Epidermal melanocyte (primary cell): Measurements from ENCODE around the gene ASCL1.

Source experiments
- DNase-seq: peaks from one replicate; pipeline ENCODE4 v3.0.0; 2011; ENCODE audit warnings: low spot score; ENCODE audit not compliant: insufficient read length

The ASCL1 gene

DNA sequence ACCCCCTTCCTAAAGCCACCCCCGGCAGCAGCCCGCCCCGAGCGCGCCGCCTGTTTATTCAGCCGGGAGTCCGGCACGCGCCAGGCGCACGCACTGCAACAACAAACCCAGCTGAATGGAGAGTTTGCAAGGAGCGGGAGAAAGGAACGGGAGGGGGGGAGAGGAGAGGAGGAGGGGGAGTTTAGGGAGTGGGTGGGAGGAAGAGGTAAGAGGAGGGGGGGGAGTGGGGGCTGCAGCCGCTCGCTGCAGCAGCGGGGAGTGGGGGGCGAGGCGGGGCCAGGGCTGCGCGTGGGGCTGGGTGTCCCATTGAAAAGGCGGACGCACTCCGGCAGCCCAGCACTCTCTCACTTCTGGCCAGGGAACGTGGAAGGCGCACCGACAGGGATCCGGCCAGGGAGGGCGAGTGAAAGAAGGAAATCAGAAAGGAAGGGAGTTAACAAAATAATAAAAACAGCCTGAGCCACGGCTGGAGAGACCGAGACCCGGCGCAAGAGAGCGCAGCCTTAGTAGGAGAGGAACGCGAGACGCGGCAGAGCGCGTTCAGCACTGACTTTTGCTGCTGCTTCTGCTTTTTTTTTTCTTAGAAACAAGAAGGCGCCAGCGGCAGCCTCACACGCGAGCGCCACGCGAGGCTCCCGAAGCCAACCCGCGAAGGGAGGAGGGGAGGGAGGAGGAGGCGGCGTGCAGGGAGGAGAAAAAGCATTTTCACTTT, at the start of gene ASCL1:
TSS of gene ASCL1 (plus strand) at position 336 of the 712 bp plus-strand sequence. CDS start 571 bp downstream, outside the sequence.
- no peak for DNase-seq

DNA sequence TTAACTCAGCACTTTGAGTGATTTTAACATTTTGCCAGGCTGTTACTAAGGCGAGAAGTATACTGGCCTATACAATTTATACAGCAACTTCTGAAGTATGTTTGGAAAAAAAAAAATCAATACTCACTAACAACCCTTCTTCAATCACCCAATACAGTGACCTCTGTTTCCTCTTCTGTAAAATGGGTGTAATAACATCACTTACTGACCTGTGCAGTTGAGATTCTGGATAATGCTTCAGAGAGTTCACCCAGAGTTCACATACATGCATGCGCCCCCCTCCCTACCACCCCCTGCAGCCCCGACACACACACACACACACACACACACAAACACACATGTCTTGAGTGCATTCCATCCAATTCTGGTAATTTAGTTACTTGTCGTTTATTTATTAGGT, 49.6 kb upstream of the ASCL1 start:
- no peak for DNase-seq

DNA sequence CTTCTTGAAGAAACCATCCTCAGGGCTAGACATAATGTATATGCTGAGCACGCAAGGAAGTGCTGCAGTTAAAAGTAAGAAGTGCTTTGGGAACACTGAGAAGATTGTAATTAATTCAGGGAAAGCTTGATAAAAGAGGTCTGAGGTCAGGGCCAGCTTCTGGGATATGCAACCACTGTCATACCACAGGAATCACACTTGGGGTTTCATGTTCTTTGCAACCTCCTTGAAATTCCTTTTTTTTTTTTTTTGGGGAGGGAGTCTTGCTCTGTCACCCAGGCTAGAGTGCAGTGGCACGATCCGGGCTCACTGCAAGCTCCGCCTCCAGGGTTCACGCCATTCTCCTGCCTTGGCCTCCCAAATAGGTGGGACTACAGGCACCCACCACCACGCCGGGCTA, 47.3 kb upstream of the ASCL1 start:
- no peak for DNase-seq

DNA sequence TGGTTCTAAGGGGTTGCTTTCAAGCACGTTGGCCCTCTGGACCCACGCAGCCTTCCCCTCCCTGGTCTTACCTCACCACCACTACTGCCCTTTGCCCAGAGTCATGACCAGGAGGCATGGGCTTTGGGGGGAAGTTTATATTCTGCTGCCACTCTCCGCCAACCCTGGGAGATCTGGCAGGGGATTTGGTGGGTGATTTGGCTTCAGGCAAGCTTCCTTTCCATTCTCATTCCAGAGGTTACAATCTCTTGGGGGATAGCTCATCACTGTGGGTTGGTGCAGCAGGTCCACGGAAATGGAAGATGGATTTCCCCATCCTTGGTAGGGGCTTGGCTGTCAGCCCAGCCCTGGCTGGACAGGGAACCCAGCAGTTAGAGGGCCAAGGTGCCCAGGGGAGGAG, 46.7 kb upstream of the ASCL1 start:
- DNase-seq, result no peak

DNA sequence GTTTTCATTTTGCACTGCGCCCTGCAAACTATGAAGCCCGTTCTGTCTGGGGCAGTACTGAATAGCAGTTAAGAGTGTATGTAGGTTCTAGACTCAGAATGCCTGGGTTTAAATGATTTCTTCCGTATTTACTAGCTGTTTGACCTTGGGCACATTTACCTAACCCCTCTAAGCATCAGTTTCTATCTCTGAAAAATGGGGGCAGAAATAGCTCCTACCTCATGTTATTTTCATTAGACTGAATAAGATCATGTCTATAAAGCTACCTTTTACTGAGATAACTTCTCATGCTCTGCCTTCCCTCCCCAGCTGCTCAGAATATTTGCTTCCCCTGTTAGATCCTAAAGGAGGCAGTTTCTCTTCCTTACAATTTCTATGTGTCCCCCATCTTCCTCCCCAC, 46.2 kb upstream of the ASCL1 start:
- DNase-seq, result no peak

DNA sequence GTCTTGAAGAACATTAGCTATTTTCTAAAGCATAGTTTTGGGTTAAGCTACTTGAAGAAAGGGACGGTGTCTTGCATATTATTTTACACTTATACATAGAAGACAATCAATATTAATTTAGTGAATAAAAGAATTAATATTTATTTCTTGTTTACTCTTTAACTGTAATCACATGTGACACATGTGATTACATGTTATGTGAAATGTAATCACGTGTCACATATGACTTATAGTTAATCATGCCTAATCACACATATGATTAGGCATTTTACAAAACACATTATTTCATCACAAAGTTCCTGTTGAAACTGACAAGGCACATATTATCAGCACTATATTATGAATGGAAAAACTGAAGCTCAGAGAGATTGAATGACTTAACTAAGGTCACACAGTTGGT, 45.2 kb upstream of the ASCL1 start:
- no peak for DNase-seq

DNA sequence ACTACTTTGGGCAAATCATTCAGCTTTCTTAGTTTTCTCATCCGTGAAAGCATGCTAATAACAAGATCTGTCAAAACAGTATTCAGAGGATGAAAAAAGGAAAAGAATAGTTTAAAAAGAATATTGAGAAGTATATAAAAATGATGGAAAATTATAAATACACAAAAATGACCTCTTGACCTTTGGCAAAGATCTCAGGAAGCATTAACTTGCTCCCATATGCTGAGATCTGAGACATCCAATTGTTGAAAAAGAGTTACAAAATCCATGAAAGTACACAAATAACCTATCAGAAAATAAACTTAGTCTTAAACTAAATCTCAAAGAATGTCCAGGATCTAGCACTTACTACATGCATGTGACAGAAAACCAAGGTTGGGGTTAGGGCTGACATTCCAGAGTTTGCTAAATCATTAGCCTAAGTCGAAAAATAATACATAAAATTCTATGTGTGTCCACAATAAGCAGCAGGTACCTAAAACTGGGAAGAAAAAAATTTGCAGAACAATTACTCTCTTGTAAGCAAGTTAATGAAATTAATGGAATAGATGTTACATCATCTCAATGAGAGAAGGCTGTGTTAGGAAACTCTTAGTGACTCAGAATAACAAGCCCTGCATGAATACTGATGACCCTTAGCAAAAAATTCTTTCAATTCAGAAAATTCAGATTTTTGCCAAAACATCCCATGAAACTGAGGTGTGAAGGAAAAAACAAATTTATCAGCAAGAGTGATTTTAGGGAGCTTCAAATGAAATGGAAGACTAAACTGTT, 43.8 kb upstream of the ASCL1 start:
- no peak for DNase-seq

DNA sequence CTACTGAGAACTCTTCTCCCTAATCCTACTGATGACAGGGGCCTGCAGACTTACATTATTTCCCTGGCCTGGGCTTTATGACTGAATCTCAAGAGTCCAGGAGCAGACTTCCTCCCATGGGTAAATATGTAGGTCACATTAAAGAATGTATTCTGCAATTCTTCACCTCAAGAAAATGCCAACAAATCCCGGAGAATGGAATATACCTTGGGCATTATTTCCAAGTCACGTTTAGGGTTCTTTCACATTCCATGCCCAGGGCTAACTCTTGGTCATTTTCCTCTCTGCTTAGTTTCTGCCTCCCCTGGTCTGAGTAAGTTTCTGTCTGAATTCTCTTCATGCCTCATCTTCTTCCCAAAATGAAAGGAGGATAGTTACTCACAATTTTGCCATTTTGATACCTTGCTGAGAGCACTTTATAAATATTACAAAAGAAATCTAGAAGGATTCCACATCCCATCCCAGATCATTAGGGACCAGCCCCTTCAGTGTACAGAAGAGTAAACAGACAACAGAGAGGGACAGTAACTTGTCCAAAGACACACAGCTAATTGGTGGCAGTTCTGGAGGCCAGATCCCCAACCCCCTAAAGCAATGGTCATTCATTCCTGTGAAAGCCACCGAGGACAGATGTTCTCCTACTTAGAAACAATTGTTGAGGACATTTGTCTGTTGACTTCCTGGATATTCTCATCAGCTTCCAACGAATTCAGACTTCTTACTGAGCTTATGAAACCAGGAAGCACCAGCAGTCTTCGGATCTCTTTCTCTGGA, 41.0 kb upstream of the ASCL1 start:
- no peak for DNase-seq

DNA sequence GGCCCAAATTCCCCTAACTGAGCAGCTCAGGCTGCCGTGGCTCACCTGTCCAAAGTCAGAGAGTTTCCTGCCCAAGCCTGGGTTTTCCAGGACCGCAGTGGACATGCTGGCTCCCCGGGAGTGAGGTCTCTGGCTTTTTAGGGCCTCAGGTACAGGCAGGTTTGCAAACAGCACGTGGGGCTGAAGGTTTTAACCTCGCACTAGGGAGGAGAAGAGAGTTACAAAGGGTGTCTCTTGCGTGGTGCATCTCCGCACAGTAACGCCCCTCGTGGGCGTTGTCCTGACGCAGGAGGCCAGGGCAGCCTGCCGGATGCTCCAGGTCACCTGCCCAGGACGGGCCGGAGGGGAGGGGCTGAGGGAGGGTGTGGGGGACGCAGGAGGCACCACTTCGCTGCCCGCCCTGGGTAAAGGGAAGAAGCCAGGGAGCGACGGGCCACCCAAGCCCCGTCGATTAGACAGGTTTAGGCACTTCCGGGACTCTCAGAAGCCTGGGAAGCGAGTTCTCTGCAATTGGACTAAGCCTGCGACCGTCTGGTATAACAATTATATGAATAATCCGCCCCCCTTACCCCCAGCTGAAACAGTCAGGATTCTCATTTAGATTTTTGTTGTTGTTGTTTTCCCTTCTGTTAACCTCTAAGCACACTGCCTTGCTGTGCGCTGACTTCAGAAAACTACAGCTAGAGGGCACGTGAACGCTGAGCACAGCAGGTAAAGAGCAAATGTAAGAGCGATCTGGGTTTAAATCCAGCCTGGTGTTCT, 40.3 kb upstream of the ASCL1 start, which contains the start of gene PAH:
TSS of gene PAH (minus strand) at position 219 of the 762 bp plus-strand sequence. CDS start at position 105, 114 bp downstream.
- no peak for DNase-seq

DNA sequence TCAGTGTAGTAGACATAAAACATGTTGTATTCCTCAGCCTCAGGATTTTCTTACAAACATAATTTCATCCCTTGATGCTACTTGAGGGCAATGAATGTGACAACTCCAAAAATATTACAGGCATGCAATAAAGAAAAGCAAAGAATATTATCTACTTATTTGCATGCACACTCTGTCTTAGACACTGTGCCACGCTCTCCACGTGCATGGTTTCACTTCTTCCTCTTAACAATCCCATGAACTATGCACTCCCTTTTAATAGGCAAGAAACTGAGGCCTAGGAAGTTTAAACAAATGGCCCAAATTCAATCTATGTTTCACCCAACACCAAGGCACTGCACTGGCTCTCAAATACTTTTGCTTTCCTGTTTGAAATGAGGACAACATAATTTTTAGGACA, 38.6 kb upstream of the ASCL1 start:
- no peak for DNase-seq

DNA sequence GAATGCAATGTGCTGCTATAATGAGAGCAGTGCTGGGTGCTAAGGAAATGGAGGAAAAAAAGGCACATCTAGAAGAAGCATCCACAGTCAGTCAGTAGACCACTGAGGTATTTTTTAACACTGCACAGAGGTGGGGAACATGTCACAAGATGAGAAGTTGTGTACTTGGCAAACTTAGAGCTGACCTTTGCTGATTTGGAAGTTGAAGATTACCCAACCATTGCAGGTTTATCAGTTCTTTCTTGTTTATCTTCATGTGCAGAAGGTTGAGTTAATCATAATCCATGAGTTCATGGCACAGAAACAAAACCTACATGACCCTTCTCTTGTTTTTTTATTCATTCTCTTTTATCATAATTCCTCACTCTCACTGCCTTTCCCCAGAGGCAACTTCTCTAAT, 37.2 kb upstream of the ASCL1 start:
- DNase-seq, result no peak

DNA sequence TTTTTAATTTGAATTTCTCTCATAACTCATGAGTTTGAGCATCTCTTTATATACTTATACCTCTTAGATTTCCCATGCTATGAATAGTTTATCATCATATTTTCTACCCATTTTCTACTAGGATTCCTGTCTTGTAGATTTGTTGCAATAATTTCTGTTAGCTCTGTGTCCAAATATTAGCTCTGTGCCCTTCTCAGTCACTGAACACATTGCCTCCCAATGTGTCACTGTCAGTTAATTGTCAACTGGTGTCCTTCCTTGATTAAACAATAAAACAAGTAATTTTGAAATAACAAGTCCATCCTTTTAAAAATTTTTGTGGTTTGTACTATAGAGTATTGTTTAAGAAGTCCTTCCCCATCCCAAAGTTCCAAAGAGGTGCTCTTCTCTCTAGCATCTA, 36.2 kb upstream of the ASCL1 start:
- DNase-seq, result no peak

DNA sequence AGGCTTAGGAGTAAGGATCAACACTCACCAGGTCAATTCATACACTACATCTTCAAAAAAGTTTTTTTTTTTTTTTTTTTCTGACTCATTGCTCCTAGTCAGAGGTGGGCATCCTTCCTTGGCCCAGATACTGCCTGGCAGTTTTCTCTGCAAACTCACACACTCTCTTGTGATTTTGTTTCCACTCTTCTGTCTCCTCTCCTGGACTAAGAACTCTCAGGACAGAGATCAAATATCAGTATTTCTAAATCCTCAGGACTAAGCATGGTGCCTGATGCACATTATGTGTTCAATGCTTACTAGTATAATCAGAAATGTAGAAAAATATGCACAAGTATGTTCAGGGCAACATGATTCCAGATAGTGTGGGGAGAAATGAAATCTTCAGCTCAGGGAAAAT, 30.3 kb upstream of the ASCL1 start:
- no peak for DNase-seq

DNA sequence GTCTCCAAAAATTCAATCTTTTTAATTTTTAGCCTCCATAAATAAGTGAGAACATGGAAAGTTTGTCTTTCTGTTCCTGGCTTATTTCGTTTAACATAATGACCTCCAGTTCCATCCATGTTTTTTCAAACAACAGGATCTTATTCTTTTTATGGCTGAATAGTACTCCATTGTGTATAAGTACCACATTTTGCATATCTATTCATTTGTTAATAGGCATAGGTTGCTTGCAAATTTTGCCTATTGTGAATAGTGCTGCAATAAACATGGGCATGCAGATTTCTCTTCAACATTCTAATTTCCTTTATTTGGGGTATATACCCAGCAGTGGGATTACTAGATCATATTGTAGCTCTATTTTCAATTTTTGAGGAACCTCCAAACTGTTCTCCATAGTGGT, 24.3 kb upstream of the ASCL1 start:
- no peak for DNase-seq

DNA sequence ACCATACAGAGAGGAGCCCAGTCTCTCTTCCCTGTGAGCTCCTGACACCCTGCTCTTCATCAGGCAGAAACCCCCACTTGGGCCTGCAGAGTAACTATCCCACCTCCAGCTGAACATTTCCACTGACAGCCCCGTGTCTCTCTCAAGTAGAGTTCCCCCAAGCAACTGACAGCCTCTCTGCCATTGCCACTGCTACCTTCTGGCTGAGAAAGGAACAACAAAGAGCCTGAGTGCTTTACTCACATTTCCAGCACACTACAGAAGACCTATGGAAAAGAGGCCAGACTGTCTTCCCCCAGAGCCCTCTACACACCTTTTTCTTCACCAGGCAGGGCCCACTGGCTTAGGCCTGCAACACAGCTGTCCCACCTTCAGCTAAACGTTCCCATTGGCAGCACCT, 18.4 kb upstream of the ASCL1 start:
- no peak for DNase-seq

DNA sequence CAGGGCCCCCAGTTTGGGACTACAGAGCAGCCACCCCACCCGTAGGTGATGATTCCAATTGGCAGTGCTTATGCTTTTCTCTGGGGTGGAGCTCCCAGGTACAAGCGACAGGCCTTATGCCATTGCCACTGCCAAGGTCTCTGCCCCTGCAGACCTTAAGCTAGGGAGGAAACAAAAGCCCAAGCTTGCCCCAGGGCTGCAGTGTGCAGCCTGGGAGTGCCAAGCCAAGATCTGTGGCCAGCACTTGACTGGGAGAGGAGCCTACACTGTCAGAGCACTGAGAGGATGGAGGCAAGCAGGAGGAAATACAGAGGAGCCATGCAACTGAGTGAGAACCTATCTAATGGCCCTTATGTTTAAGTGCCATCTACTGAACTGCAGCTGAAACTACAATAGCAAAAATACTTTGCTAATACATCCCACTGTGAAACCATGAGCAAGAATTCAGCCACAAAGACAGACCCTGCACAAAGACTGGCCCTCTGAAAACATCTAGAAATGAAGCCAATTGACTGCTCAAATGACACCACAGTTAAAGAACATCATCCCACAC, 17.7 kb upstream of the ASCL1 start:
- DNase-seq, result no peak

DNA sequence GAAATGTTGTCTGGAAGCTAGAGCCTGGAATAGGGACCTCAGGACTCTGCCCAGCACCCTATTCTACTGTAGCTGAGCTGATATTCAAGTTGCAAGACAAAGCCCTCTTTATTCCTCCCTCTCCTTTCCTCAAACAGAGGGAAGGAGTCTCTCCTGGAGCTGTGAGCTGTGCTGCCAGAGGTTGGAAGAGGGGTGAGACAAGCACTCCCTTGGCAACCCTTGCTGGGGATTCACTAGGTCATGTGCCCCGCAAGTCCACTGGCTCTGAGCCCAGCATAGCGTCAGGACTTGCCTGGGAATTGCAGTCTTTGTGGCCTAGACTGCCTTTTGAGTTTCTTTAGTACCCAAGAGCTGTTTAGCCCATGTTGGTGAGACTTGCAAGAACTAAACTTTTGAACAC, 11.4 kb upstream of the ASCL1 start:
- DNase-seq, result no peak

DNA sequence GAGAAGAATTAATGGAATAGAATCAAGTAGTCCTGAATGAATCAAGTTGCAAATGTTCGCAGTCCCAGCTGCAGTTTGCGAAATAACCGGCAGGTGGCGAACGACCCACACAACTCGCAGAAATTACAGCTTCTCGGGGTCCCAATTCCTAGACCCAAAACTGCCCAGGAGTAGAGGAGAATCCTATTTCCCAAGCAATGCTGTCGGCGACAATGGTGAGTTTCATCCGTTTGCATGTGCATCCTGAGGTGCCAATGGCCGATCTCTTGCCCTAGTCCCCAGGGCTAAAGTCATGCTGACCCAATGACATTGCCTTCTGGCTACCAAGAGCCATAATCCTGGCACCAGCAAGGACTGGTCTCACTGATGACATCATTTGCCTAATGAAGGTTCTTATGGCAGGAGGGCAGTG, 8.5 kb upstream of the ASCL1 start:
- DNase-seq, result no peak

DNA sequence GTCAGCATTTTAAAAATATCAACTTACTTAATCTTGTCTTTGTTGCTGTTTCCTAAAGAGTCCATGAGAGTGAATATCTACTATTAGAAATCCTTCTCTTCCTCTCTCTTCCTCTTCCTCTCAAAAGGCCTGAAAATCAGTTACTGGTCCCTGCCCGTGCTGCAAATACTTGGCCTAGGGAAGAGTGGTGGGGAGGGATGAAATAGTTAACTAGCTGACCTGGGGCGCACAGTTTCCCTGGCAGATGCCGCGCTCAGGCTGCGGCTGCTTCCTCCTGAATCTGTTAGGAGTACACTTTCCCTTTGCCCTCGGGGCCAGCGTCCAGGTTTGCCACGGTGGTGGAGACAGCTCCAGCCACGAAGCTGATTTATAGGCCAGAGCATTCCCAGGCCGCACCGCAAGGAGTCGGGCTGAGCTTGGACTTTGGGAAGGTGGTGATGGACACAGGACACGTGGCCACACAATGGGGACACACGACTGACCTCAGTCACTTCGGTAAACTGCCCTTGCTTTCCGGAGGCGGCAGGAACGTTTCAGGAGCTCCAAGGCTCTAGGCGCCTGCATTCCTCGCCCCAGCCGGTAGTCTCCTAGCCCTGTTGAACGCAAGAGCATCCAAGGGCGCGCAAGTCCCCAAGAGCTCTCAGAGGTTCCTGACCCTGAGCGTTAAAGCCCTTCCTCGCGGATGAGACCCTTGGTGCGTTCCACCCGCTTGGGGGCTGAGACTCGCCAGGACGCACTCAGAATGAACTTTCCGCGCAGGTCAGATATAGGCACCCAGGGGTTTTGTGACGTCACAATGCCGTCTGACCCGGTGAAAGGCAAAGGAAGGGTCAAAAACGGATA, 7.1 kb upstream of the ASCL1 start:
- DNase-seq, result no peak

DNA sequence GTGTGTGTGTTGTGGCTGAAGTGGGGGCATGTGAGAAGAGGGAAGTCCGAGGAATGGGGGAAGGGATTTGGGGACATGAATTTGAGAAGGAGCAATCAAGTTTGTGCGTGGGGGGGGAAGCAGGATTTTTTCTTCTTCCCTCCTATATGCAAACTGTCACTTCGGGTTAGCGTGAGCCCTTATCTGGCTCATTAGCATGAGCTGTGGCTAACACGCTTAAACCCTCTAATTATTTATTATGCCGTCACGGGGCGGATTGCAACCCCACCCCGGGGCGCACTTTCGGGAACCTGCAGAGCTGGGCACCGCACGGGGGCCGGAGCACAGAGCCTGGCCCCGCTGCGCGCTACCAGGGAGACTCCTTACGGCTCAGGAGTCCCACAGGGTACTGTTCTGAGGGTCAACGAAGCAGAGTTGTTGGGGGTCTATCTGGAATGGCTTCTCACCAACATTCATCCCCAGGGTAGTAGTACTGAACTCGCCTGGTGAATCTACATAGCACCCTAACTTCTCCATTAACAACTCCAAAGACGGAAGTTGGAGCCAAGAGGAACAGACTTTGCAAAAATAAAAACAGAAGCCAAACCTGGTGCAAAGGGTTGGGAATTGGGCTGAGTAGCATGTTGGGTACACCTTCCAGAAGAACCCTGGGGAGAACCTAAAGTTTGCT, 6.4 kb upstream of the ASCL1 start:
- no peak for DNase-seq
